Stimulated activated CD4-positive, alpha-beta T cell treated with anti-CD3 and anti-CD28 coated beads, Interleukin-12 subunit alpha, Interleukin-12 subunit beta, amount 100 ng/mL, for 48 hours (primary cell): ENCODE results near the gene ST8SIA2.

Experiments
- DNase-seq, 3 donors: peaks; one replicate each; pipeline ENCODE4 v3.0.0-alpha.2; 2020; ENCODE audit warnings: low read depth in 2 of 3, low spot score in 1 of 3

ST8SIA2 gene

DNA sequence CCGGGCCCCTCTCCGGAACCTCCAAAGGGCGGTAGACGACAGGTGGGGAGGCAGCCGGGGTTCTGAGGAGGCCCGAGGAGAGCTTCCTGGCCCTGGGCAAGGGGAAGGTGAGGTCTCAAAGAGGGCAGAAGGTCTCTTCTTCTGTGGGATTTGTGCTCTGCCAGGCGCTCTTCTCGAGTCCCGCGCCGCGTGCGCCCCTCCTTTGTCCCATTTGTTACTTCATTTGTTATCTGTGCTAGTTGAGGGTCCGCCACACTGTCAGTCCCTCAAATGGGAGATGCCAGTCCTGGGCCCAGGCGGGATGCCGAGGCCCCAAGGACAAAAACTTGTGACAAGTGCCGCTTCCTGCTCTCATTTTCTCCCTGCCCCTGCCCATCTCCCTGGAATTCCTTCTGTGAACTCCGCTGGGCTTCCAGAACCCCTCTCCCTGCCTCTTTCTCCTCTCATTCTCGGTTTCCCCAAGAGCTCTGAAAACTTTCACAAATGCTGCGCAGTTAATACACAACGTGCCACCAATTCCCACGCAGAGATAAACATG lies 1.5 kb downstream of the ST8SIA2 start:
- DNase-seq = no peak

DNA sequence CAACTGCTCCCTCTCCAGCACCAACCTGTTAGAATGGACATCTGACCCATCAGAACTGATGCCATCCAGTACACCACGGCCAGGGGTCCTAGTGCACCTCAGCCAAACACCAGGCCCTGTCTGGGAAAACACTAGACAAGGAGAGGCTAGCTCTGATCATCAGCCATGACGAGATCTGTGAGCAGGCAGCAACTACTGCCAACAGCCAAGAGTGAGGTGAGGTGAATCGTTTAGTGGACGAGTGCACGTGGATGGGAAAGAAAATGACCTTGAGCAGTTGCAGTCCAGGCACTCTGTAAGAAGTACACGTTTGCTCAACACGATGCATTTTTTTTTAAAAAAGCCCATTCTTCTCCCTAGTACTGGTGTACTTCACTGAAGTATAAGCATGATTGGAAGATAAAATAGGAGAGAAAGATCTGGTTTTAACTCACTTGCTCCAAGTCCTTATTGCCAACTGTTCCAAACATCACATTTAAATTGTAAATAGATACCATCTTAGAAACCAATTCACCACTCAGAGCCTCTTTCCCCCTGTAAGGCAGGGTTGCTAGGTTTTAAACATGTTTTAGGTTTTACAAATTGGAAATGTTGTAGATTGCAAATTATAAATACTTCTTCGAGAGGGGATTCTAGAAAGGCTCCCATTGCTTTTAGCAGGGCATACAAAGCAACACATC lies 5.7 kb downstream of the ST8SIA2 start:
- no peak for DNase-seq

DNA sequence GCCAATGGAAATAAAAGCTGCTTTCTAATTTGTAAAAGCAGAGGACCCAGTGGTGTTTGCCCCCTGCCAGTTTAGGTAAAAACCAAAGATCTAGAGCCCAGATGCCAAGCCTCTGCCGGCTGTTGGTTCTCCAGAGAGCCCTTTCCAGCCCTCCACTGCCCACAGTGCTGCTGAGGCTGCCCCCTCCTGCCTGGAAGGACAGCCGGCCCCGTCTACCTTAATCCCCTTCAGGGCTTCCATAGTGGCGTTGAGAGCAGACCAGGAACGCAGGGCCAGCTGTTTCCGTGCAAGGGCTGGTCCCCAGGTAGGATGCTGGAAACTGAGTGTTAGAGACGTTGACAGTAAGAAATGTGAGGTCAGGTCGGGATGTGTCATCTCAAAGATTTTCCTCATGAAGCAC lies 6.9 kb downstream of the ST8SIA2 start:
- DNase-seq = no peak

DNA sequence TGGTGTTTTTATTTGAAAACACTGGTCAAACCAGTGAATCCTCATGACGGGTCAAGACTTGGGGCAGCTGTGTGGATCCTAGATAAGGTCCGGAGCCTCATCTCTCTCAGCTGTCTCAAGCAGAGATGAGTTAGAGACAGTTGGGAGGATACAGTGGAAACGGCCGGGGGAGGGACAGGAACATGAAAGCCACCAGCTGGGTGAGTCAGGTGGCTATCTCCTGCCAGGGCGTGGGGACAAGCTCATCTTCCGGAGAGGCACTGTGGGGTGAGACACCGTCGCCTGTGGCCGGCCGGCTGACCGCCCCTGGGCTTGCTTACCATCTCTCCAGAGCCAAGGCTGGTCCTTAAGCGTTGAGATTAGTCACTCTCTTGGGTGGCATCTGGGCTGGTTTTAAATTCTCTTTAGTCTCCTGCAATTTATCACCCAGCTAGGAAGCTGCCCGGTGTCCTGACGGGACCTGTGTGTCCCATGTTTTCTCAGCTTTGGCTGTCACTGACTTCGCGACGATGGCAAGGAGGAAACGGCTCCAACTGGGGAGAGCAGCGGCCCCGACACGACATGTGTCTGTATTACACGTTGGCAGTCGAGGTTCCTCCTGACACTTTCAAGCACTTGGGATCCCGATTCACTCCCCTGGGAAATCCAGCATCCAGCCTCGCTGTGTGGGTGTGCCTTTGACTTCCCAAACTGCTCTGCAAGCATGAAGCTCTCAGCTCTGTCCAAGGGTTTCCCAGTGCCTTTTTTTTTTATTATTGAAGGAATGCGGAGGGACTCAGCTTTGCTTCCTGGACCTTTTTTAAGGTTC lies 7.5 kb downstream of the ST8SIA2 start:
- DNase-seq = no peak

DNA sequence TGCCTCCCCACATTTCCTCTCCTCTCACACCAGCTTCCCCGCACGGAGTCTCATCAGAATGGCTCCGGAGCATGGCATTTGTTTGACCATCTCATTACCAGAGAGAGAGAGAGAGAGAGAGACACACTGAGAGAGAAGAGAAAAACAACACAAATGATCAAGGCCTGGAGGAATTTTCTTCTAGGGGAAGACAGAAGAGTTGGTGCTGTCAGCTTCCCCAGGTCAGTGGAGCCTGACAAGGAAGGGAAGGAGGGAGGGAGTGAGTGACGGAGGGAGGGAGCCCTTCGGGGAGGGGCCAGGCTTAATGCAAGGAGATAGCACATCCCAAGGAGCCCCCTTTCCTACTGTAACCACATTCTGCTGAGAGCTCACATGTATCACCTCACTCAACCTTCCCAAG lies 9.1 kb downstream of the ST8SIA2 start:
- DNase-seq = no peak

DNA sequence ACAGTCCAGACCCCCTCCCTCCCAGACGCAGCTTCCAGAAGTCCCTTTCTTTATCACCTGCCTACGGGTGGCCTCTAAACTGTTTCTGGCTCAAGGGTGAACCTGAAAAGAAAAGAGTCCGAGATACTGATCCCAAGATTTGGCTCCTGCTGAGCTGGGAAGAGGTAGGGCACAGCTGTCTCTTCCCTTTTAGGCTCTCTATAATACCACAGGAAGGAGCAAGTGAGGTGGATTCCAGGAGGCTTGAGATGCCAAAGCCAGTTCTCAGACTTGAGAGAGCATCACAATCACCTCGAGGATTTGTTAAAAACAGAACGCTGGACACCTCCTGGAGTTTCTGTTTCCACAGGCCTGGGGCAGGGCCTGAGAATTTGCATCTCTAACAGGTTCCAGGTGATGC lies 12.3 kb downstream of the ST8SIA2 start:
- DNase-seq = no peak

DNA sequence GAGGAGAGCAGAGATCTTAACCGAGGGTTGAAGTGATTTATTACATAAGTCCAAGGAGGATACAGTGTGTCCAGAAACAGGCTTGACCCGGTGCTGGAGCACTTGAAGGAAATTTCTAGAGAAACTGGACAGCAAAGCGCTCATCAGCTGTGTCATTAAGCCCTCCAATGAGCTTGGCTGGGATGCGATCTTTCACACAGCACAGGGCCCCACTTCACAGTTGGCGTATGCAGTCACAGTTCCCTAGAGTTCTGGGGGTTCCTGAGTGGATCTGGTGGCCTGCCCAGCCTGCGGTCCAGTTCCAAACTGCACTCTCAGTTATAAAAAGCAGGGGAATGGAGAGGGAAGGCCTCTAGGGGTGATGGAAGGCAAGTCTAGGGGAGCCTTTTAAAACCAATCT lies 13.6 kb downstream of the ST8SIA2 start:
- DNase-seq = no peak

DNA sequence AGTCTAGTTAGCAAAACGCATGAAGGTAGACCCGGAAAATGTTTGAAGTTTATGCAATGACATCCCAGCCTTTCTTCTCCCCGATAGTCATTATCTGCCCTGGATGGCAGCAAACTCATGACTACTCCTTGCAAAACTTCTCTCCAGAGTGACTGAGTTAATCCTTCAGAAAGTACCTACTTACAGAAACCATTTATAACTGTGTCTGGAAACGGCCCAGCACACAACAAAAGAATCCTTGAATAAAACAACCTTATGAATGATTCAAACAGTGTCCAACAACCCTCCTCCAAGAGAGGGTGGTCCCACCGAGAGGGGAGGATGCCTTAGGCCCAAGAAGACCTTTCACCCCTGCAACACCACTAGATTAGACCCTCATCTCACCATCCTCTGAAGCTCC lies 14.2 kb downstream of the ST8SIA2 start:
- no peak for DNase-seq

DNA sequence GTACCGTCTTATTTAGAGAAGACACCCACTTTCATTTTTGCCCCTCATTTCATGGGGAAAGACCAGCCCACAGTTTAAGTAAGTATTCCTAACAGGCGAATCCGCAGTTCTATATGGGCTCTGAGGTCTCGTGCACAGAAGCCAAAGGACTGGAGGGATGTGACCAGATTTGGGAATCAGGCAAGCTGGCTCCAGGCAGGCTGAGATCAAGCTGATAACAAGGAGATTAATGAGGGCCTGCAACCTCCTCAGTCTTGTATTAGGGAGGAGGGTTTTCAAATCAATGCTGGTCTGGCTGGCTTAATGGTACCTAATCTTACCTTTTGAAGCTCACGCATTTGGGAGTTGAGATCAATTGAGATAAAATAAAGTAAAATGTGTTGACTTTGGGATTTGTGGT lies 15.3 kb downstream of the ST8SIA2 start:
- no peak for DNase-seq

DNA sequence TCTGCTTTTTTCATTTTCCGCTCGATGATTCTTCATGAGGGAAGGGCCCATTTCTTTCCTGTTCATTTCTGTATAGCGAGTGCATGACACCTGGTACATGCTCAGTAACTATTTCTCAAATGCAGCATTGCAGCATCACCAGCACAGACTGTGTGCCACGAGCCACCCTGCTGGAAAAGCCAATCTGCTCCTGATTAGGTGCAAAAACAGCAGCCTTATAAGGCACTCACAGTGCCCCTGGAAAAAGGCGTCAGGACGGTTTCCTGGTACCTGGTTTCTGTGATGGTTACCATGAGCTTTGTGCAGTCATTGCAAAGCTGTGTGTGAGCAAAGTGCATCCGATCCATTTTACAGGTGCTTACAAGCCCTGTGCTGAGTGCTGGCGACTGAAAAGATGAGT lies 15.8 kb downstream of the ST8SIA2 start:
- no peak for DNase-seq

DNA sequence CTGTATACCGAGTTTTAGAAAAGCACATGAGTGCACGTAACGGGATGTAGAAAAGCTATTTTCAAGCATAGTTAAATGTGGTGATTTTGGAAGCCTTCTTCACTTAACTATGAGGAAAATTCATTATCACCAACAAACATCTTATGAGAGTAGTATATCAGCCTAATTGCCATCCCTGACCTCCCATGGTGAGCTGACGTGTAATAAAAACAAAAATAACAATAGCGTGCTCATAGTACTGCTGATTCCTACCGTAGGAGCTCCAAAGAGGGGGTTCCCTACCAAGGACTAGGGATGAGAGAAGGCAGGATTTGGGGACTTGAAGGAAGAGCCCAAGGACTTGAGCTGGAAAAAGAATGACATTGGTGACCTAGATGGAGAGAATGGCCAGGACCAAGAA lies 16.9 kb downstream of the ST8SIA2 start:
- no peak for DNase-seq

DNA sequence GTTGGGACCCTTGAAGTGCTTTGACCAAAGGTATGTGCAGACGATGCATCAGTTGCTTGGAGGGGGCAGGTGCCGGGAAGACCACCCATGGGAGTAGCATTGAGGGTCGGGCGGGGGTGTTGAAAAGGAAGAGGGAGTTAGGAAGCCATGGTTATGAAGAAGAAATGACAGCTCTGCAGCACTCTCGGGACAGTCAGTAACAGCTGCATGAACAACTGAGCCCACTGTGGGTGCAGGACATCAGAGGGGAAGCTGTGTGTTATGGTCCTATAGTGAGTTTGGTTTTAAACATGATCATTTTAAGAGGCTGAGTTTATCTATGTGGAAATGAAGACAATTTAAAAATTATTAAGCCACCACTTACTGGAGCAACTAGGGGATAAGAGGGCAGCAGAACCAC lies 17.6 kb downstream of the ST8SIA2 start:
- DNase-seq = no peak

DNA sequence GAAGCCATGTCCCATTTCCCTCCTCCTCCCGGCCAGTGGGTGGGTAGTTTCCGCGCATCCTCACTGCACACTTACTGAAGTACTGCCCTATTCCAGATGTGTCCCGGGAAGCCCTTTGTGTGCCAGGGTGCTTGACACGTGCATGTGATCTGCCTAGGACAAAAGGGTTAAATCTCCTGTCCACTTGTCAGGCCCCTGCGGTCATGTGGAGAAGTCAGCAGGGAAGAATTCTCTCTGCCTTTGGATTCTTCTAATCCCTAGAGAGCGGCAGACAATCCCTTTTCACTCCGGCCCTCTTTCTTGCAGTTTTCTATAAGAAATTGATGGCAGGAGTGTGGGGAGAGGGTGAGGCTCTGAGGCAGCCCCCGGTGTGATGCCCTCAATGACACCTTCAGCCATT lies 19.8 kb downstream of the ST8SIA2 start:
- no peak for DNase-seq

DNA sequence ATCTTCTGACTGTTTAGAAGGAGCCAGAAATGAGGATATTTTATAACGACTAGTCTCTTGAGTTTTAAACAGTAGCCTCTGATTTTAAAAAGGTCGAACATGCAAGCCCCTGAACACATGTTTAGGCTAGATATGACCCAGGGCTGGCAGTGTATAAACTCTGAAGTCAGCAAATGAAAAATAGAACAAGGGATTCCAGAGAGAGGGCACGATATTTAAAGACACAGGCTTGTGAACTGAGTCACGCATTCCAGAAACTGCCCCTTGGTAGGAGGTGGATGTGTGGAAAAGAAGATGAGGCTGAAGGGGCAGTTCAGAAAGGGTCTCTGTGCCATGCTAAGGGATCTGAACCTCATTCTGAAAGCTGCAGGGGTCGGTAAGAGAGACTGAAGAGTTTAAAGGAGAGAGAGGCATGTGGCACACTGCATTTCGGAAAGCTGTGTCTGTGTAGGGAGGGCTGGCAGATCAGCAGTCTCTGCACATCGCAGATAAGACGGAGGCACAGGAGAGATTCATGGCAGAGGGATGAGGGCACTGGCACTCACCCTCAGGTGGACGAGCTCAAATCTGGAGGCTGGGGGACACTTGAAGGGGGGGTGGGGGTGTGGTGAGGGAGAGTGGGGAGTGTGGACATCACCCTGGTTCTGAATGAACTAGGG lies 22.1 kb downstream of the ST8SIA2 start:
- no peak for DNase-seq

DNA sequence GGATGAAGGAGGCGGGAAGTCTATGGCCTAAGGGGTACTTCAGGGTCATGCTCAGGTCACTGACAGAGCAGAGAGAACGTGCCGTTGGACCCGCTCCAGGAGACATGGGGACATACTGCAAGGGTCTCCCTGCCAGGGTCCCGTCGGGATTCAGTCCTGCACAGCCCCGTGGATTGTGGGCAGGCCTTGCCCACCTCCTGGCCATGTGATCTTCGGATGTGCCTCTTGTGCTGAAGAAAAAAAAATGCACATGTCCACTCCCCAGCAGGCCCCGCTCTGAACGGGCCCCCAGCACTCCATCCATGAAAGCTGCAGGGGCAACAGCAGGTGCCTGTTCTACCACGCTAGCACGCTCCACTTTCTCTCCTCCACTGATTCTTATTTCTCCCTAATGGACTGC lies 22.9 kb downstream of the ST8SIA2 start:
- DNase-seq = no peak

DNA sequence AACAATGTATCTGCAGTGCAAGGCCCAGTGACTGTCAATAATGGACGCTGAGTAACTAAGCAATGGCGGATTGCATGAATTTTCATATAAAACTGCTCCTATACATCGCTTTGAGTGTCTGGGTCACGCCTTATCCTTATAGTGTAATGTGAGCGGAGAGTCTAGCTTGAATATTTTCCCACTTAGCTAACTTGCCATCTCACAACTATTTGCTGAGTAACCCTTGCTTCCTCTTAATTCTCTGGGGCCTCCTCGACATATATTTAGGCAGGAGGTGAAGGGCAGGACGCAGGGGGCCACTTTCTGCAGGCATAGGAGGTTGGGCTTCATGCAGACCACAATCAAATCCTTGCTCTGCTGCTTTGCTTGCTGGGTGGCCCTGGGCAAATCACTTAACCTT lies 24.0 kb downstream of the ST8SIA2 start:
- DNase-seq = no peak

DNA sequence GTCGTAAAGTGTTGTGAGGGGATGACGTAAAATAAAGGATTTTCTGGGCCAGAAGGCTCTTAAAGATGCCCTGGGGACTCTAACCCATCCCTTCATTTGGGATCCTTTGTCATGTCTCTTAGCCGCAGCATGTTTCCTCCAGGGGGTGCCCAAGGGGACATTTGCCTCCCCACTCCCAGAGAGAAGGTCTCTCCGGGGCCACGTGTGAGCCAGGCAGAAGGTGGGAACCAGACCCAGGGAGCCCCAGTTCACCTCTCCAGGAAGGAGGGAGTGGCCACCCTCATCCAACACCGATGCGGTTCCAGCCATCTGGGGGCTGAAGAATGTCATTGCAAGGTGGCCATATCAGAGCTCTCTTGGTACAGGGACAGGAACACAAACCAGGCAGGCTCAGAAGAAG lies 25.2 kb downstream of the ST8SIA2 start:
- DNase-seq = no peak

DNA sequence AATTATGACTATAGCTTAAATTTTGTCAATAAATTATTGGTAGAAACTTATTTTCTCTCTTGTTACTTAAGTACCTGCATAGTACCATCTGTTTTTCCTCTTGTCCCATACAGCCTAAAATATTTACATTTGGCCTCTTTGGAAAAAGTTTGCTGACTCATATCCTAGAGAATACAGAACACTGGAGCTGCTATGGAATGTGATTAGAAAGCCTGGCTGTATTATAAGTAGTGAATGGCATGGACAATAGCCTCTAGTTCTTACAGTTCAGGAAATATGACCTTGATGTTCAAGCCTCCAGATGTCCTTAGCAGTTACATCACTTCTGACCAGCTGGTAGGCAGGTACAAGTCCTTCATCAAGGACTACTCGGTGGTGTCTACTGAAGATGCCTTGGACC lies 28.3 kb downstream of the ST8SIA2 start:
- no peak for DNase-seq

DNA sequence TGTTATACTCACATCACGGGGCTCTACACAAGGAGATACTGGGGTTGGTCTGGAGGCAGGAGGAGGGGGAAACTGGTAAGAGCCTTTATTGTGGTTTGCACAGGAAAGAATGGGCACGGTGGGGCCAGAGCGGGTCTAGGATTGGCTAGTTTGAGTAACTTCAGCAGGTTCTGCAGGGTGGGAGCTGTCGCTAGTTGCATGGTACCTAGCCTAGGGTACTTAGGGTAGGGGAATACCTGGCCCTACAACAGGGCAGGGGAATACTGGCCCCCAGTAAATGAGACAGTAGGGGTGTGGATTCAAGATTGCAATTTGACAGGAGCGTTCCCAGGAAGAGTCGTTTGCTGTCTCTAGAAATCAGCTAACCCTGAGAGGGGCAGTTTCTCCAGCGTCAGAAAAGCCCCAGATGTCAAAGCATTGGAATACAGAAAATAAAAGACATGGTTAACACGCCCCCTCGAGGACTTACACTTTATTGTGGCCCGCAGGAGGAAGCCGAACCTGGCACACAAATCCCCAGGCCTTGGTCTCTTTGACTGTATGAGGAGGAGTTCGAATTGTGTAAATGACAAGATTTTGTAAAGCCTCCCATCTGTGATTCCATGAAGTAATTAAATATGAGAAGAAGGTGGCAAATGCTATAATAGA lies 32.0 kb downstream of the ST8SIA2 start:
- DNase-seq = no peak

DNA sequence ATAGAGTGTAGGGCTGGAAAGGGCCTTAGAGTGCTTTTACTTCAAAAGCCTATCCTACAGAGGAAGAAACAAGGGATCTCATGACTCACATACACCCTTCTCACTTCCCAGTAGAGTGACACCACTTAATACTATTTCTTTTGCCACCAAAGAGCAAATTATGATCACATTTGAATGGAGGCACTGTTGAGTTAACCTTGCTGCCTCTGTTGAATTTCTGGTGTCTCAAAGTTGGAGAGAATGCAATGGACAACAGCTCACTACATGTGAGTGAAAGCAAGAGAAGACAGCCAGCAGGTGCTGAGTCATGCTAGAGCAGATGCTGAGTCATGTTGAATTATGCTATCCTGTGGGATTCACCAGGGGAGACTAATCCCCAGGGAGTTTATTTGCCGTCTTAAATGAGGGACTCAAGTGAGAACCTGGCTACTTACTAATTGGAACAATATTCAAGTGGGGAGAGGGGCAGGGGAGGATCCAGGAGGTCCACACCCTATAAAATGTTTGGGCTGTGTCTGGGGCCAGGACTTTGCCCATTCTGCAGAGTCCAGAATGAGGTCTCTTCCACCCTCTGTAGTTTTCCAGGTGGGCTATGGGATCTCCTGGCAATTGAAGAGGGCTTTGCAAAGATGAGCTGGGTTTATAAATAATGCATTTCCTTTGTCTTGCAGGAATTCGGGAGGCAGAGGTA lies 35.8 kb downstream of the ST8SIA2 start:
- DNase-seq = no peak

DNA sequence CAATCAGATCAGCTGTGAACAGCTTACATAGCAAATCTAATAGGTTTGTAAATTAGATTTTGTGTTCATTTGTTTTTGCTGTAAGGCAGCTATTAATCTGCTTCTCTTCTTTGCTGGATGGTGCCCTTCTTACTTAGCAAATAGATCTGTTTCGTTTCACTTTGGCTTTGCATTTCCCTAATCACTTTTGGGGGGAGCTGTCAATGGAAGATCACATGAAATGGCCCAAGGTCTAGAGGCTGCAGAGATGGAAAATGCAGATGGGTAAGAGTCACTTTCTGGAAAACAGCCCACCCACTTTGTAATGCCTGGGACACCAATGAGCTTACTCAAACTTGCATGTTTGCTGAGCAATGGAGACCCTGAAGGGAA lies 36.4 kb downstream of the ST8SIA2 start:
- DNase-seq = no peak
